IMR-90 (cell line): Measurements from ENCODE around the gene SCARB1. TPM values are rescaled to one million over a fixed set of nuclear protein-coding genes. Genes with fewer than 3 reads are reported as not detected.
A peak's percentile ranks its signal among the peaks of the same experiment; 100 is the strongest.

ENCODE experiments used
- ATAC-seq: fragments of 200-7000 bp; cut with Tn5 transposase; 2 replicates; pipeline ENCODE4 v1.9.1; 2020; ENCODE audit warnings: low read depth, mild to moderate bottlenecking, moderate library complexity
- BruUV-seq: library from RNA; stranded (reverse); fragments of 400-500 nt; replicated peaks from 2 replicates; lab custom pipeline; 2021; lab: Mats Ljungman, UMichigan
- CTCF ChIA-PET: fragments of 300-600 bp; formaldehyde crosslinking; extraction: SDS; loops from one replicate; lab custom pipeline; 2021; ENCODE audit warnings: antibody characterized with exemption; lab: Yijun Ruan, JAX
- POLR2A ChIA-PET: fragments of 300-600 bp; sonication (Branson Sonifier 250); formaldehyde crosslinking; loops from one replicate; lab custom pipeline; 2022; ENCODE audit warnings: antibody characterized with exemption; ENCODE audit not compliant: unreplicated experiment; lab: Charles Lee
- DNase-seq: peaks from one replicate; pipeline ENCODE4 v3.0.0; 2013
- H2AFZ ChIP-seq: replicated peaks from 2 replicates; pipeline ENCODE3; 2013; ENCODE audit warnings: low read length, mild to moderate bottlenecking; ENCODE audit not compliant: poor library complexity
- H2AK5ac ChIP-seq: 2 replicates; pipeline ENCODE4 v1.6.1; 2013; ENCODE audit warnings: low read depth, low read length, inconsistent platforms
- H2AK9ac ChIP-seq: replicated peaks from 2 replicates; pipeline ENCODE3; 2013; ENCODE audit warnings: mild to moderate bottlenecking, low read depth, low read length, moderate library complexity; ENCODE audit not compliant: poor library complexity
- H2BK120ac ChIP-seq: 2 replicates; pipeline ENCODE4 v1.6.1; 2013; ENCODE audit warnings: low read depth, low read length, inconsistent platforms
- H2BK15ac ChIP-seq: 3 replicates; pipeline ENCODE4 v1.6.1; 2013; ENCODE audit warnings: low read depth, low read length, inconsistent platforms
- H2BK20ac ChIP-seq: 2 replicates; pipeline ENCODE4 v1.6.1; 2013; ENCODE audit warnings: low read depth, mild to moderate bottlenecking, inconsistent platforms, low read length, moderate library complexity
- H2BK5ac ChIP-seq: 2 replicates; pipeline ENCODE4 v1.6.1; 2013; ENCODE audit warnings: mild to moderate bottlenecking, low read depth, low read length, inconsistent platforms; ENCODE audit not compliant: poor library complexity, severe bottlenecking
- H3K14ac ChIP-seq: replicated peaks from 2 replicates; pipeline ENCODE4 v1.6.1; 2013; ENCODE audit warnings: low read depth, low read length, inconsistent platforms
- H3K18ac ChIP-seq: 2 replicates; pipeline ENCODE4 v1.6.1; 2013; ENCODE audit warnings: low read depth, low read length, control low read depth
- H3K23ac ChIP-seq: 2 replicates; pipeline ENCODE4 v1.6.1; 2013; ENCODE audit warnings: low read depth, low read length, inconsistent platforms
- H3K27ac ChIP-seq: 2 replicates; pipeline ENCODE4 v1.5.1; 2013; ENCODE audit warnings: mild to moderate bottlenecking, control low read depth, low read length; ENCODE audit not compliant: insufficient read depth
- H3K27me3 ChIP-seq: 2 replicates; pipeline ENCODE4 v1.6.1; 2013; ENCODE audit warnings: low read length; ENCODE audit not compliant: control insufficient read depth, insufficient read depth
- H3K36me3 ChIP-seq: 2 replicates; pipeline ENCODE4 v1.6.1; 2013; ENCODE audit warnings: low read length, mixed read lengths; ENCODE audit not compliant: control insufficient read depth, insufficient read depth
- H3K4ac ChIP-seq: 2 replicates; pipeline ENCODE4 v1.6.1; 2013; ENCODE audit warnings: low read depth, low read length, inconsistent platforms
- H3K4me1 ChIP-seq: 2 replicates; pipeline ENCODE4 v1.6.1; 2013; ENCODE audit warnings: low read length, mixed read lengths; ENCODE audit not compliant: control insufficient read depth, insufficient read depth
- H3K4me2 ChIP-seq: 2 replicates; pipeline ENCODE4 v1.6.1; 2013; ENCODE audit warnings: low read depth, mild to moderate bottlenecking, control low read depth, low read length, moderate library complexity
- H3K4me3 ChIP-seq: 2 replicates; pipeline ENCODE4 v1.5.1; 2013; ENCODE audit warnings: low read depth, mild to moderate bottlenecking, control low read depth, low read length, moderate library complexity; ENCODE audit not compliant: insufficient read depth
- H3K56ac ChIP-seq: 2 replicates; pipeline ENCODE4 v1.6.1; 2013; ENCODE audit warnings: low read length, inconsistent platforms; ENCODE audit not compliant: insufficient read depth; ENCODE audit errors: extremely low read depth
- H3K79me1 ChIP-seq, 2 experiments: 2 replicates each; pipeline ENCODE4 v1.6.1; 2013; ENCODE audit warnings: low read length in 2 of 2, inconsistent platforms in 1 of 2, low read depth in 1 of 2
- H3K9ac ChIP-seq: 2 replicates; pipeline ENCODE4 v1.6.1; 2013; ENCODE audit warnings: low read depth, low read length, control low read depth
- H3K9me1 ChIP-seq: 2 replicates; pipeline ENCODE4 v1.6.1; 2013; ENCODE audit warnings: low read length, inconsistent platforms; ENCODE audit not compliant: insufficient read depth
- H3K9me3 ChIP-seq: 2 replicates; pipeline ENCODE4 v1.6.1; 2013; ENCODE audit warnings: low read length; ENCODE audit not compliant: control insufficient read depth, insufficient read depth
- H4K20me1 ChIP-seq: 2 replicates; pipeline ENCODE4 v1.6.1; 2013; ENCODE audit warnings: low read length, inconsistent platforms; ENCODE audit not compliant: insufficient read depth
- H4K5ac ChIP-seq: 2 replicates; pipeline ENCODE4 v1.6.1; 2013; ENCODE audit warnings: mild to moderate bottlenecking, low read depth, low read length, control low read depth
- H4K8ac ChIP-seq, 2 experiments: 2 replicates each; pipeline ENCODE4 v1.6.1; 2013; ENCODE audit warnings: low read depth in 2 of 2, low read length in 2 of 2, control low read depth in 1 of 2, inconsistent platforms in 1 of 2
- H4K91ac ChIP-seq: 2 replicates; pipeline ENCODE4 v1.6.1; 2013; ENCODE audit warnings: low read depth, low read length, inconsistent platforms; ENCODE audit not compliant: insufficient read depth
- BHLHE40 ChIP-seq: fragments of 150-350 bp; IDR thresholded peaks from 2 replicates; pipeline ENCODE4 v1.6.1; 2016; ENCODE audit warnings: mild to moderate bottlenecking, low read depth, low read length
- CEBPB ChIP-seq: IDR thresholded peaks from 2 replicates; pipeline ENCODE4 v1.6.1; 2012; ENCODE audit warnings: low read depth, low read length, improper control_type of control experiment
- CHD1 ChIP-seq: IDR thresholded peaks from 2 replicates; pipeline ENCODE4 v1.6.1; 2012; ENCODE audit warnings: low read depth, low read length, improper control_type of control experiment
- CTCF ChIP-seq: conservative IDR thresholded peaks from 2 replicates; pipeline ENCODE4 v1.5.1; 2012; ENCODE audit warnings: mild to moderate bottlenecking, low read depth, low read length, improper control_type of control experiment
- ELK1 ChIP-seq: fragments of 150-350 bp; IDR thresholded peaks from 2 replicates; pipeline ENCODE4 v1.6.1; 2016; ENCODE audit warnings: low read depth, mild to moderate bottlenecking, low read length, moderate library complexity, borderline replicate concordance
- FOS ChIP-seq: fragments of 150-350 bp; IDR thresholded peaks from 2 replicates; pipeline ENCODE4 v1.6.1; 2016; ENCODE audit warnings: low read depth, low read length
- MAFK ChIP-seq: IDR thresholded peaks from 2 replicates; pipeline ENCODE4 v1.6.1; 2012; ENCODE audit warnings: low read depth, low read length, improper control_type of control experiment
- MAZ ChIP-seq: IDR thresholded peaks from 2 replicates; pipeline ENCODE4 v1.6.1; 2012; ENCODE audit warnings: low read depth, mild to moderate bottlenecking, low read length, improper control_type of control experiment, moderate library complexity, borderline replicate concordance
- MXI1 ChIP-seq: IDR thresholded peaks from 2 replicates; pipeline ENCODE4 v1.6.1; 2012; ENCODE audit warnings: low read depth, mild to moderate bottlenecking, low read length, moderate library complexity, borderline replicate concordance
- NFE2L2 ChIP-seq: fragments of 150-350 bp; IDR thresholded peaks from 2 replicates; pipeline ENCODE4 v1.6.1; 2016; ENCODE audit warnings: low read depth, mild to moderate bottlenecking, low read length
- POLR2A ChIP-seq: IDR thresholded peaks from 2 replicates; pipeline ENCODE4 v1.6.1; 2012; ENCODE audit warnings: mild to moderate bottlenecking, low read depth, low read length
- RAD21 ChIP-seq: IDR thresholded peaks from 2 replicates; pipeline ENCODE4 v1.6.1; 2012; ENCODE audit warnings: low read length, improper control_type of control experiment
- RCOR1 ChIP-seq: IDR thresholded peaks from 2 replicates; pipeline ENCODE4 v1.6.1; 2012; ENCODE audit warnings: mild to moderate bottlenecking, low read length, improper control_type of control experiment; ENCODE audit not compliant: insufficient replicate concordance
- RFX5 ChIP-seq: IDR thresholded peaks from 2 replicates; pipeline ENCODE4 v1.8.0; 2012; ENCODE audit warnings: low read depth, mild to moderate bottlenecking, low read length, moderate library complexity
- SMC3 ChIP-seq: fragments of 150-350 bp; IDR thresholded peaks from 2 replicates; pipeline ENCODE4 v1.6.1; 2016; ENCODE audit warnings: low read depth, mild to moderate bottlenecking, antibody characterized with exemption, low read length, moderate library complexity
- USF2 ChIP-seq: fragments of 150-350 bp; IDR thresholded peaks from 2 replicates; pipeline ENCODE4 v1.6.1; 2017; ENCODE audit warnings: mild to moderate bottlenecking, antibody characterized with exemption, low read length, low read depth
- WGBS, 2 experiments: methylation state at CpG; one replicate each; pipeline versions ENCODE4 v1.1.5 to v1.1.7; 2013; ENCODE audit warnings: missing lambda C conversion rate in 2 of 2; ENCODE audit not compliant: insufficient read length in 1 of 2; ENCODE audit errors: extremely low coverage in 2 of 2; 5-methylcytosine and 5-hydroxymethylcytosine counted together
- dilution Hi-C: fragments of 300-500 bp; cut with HindIII; formaldehyde crosslinking; loops from one replicate; pipeline ENCODE4 v1.14.3; 2018; ENCODE audit warnings: low sequenced_read_pairs; ENCODE audit not compliant: unreplicated experiment
- in situ Hi-C: fragments of 300-500 bp; cut with MboI; formaldehyde crosslinking; loops from 3 replicates; pipeline ENCODE4 v1.14.3; 2019; ENCODE audit warnings: low sequenced_read_pairs, inconsistent platforms, mixed read lengths
- intact Hi-C: fragments of 100-400 bp; cut with micrococcal nuclease; formaldehyde crosslinking; loops from 2 replicates; pipeline ENCODE4 v1.10.0; 2022
- polyA plus RNA-seq, 3 experiments: library from polyadenylated mRNA; depleted of rRNA; stranded (reverse); fragments of >200 nt; gene quantifications; 2 replicates each; pipeline ENCODE4 v1.2.3, GENCODE V29; 2012; ENCODE audit warnings: low replicate concordance in 1 of 3
- total RNA-seq: library from RNA; depleted of rRNA; stranded (reverse); fragments of >200 nt; gene quantifications from 2 replicates; pipeline ENCODE4 v1.2.3, GENCODE V29; 2012

The SCARB1 gene
- total and polyA plus RNA-seq, 2 of the 4 experiments (the other 2 are of a cell fraction), result 3.0 to 24.8 TPM

- BruUV-seq, result no TSS peak
- Histone ChIP-seq H2AFZ (peak overlapping the region; percentile 37), H3K9ac (no peak overlapping the region), H3K4me3 (no peak overlapping the region), H2BK120ac (no peak overlapping the region), H3K79me1 (peaks cover 0 to 2% of the 10 kb centered on the region in 2 experiments; a peak in 1 of 4 replicates), H2BK20ac (no peak overlapping the region), H3K36me3 (no peaks in the 10 kb centered on the region), H2AK5ac (peak overlapping the region; percentile 52; the same call in 1 of the 2 replicates), H3K23ac (no peak overlapping the region), H3K14ac (no peak overlapping the region), H3K9me3 (peaks cover 4% of the 10 kb centered on the region; the same call in 1 of the 2 replicates), H4K91ac (no peak overlapping the region), H2AK9ac (no peak overlapping the region), H4K8ac (no peak overlapping the region), H3K4me1 (peaks cover 4% of the 10 kb centered on the region), H2BK15ac (no peak overlapping the region; the same call in 2 of the 3 replicates), H4K5ac (no peak overlapping the region), H3K18ac (no peak overlapping the region), H4K20me1 (no peaks in the 10 kb centered on the region), H3K56ac (no peak overlapping the region), H3K4me2 (no peak overlapping the region), H3K4ac (no peak overlapping the region), H3K9me1 (peaks cover 8% of the 10 kb centered on the region), H3K27me3 (peaks cover 3% of the 10 kb centered on the region; the same call in 1 of the 2 replicates), H2BK5ac (no peak overlapping the region), H3K27ac (no peak overlapping the region)
- dilution Hi-C loops, result no loop called here
- ATAC-seq (no peak), DNase-seq (no peak)
- TF ChIP-seq RCOR1, result no peak
- TF ChIP-seq BHLHE40, result no peak
- TF ChIP-seq NFE2L2, result no peak
- no peak for TF ChIP-seq POLR2A
- no peak for TF ChIP-seq SMC3
- TF ChIP-seq FOS, result no peak
- no peak for TF ChIP-seq CEBPB
- TF ChIP-seq CTCF, result no peak
- no peak for TF ChIP-seq CHD1
- TF ChIP-seq USF2, result no peak
- TF ChIP-seq MAZ, result no peak
- no peak for TF ChIP-seq ELK1
- no peak for TF ChIP-seq RFX5
- no peak for TF ChIP-seq RAD21
- no peak for TF ChIP-seq MXI1
- TF ChIP-seq MAFK, result no peak
- ChIA-PET CTCF (no interaction called here), POLR2A (interaction anchor here (0.6 to 0.7 kb wide), 2 partner anchors 11 to 14 kb away, joined by 3 to 7 read pairs; no protein-coding TSS in a partner anchor)
- in situ Hi-C loops, result no loop called here
- 71% methylated on average over 4 of the region's 17 CpGs; no CpG with 5 or more reads in 1 of the 2 experiments for WGBS, 2 experiments
- intact Hi-C loops, result no loop called here
Observed at GRCh38 chr12:124869059-124869665, 5.5 kb upstream of the SCARB1 start.
